Endothelial cell of umbilical vein (primary cell): ENCODE data around the gene CMTM2. TPM values are rescaled to one million over a fixed set of nuclear protein-coding genes. Genes with fewer than 3 reads are reported as not detected.

ENCODE experiments used
- BruUV-seq: library from RNA; stranded (reverse); fragments of 400-500 nt; replicated peaks from 2 replicates; lab custom pipeline; 2021; lab: Mats Ljungman, UMichigan
- CTCF ChIA-PET: fragments of 300-600, 350-600 bp; sonication (Branson Sonifier 250); formaldehyde crosslinking; loops from one replicate; lab custom pipeline; 2021; ENCODE audit warnings: antibody characterized with exemption, inconsistent platforms; lab: Charles Lee
- POLR2A ChIA-PET: fragments of 300-600, 350-600 bp; sonication (Branson Sonifier 250); formaldehyde crosslinking; loops from one replicate; lab custom pipeline; 2021; ENCODE audit warnings: antibody characterized with exemption, inconsistent platforms; lab: Charles Lee
- DNase-seq: peaks from one replicate; pipeline ENCODE4 v3.0.0-alpha.2; 2011; ENCODE audit warnings: low read depth, low spot score
- FAIRE-seq: peaks from 2 replicates; lab custom pipeline; 2011; peaks lifted over from hg19 to GRCh38; lab: Jason Lieb, UNC
- H2AFZ ChIP-seq: 2 replicates; pipeline ENCODE4 v1.6.0; 2012; ENCODE audit warnings: low read depth, low read length, control low read depth, inconsistent platforms
- H3K27ac ChIP-seq: 2 replicates; pipeline ENCODE4 v1.5.1; 2011; ENCODE audit warnings: low read depth, mild to moderate bottlenecking, control low read depth, low read length, moderate library complexity; ENCODE audit not compliant: insufficient read depth
- H3K27me3 ChIP-seq, 2 experiments: 2 replicates each; pipeline versions ENCODE4 v1.6.0 to v1.6.1; 2011; ENCODE audit warnings: low read length in 2 of 2, mixed read lengths in 1 of 2; ENCODE audit not compliant: control insufficient read depth in 2 of 2, insufficient read depth in 2 of 2
- H3K36me3 ChIP-seq, 2 experiments: 2 replicates in 1 of 2; 3 replicates in 1 of 2; pipeline ENCODE4 v1.5.1; 2011; ENCODE audit warnings: low read length in 2 of 2, mild to moderate bottlenecking in 1 of 2, moderate library complexity in 1 of 2; ENCODE audit not compliant: control insufficient read depth in 2 of 2, insufficient read depth in 2 of 2; ENCODE audit errors: extremely low read depth in 1 of 2
- H3K4me1 ChIP-seq: 3 replicates; pipeline ENCODE4 v1.5.1; 2011; ENCODE audit warnings: mild to moderate bottlenecking, low read length; ENCODE audit not compliant: control insufficient read depth, insufficient read depth; ENCODE audit errors: extremely low read depth
- H3K4me2 ChIP-seq: 2 replicates; pipeline ENCODE4 v1.6.1; 2011; ENCODE audit warnings: low read length, control low read depth, mixed read lengths; ENCODE audit not compliant: insufficient read depth
- H3K4me3 ChIP-seq, 3 experiments: fragments of 200-600 bp in 1 of 3; sonication (generic), shearing (Covaris generic) in 1 of 3; replicated peaks in 1 of 3; 2 replicates each; pipeline ENCODE4 v1.5.1; 2011 to 2016; ENCODE audit warnings: control low read depth in 3 of 3, low read length in 3 of 3, mild to moderate bottlenecking in 2 of 3, inconsistent platforms in 1 of 3, low read depth in 1 of 3, moderate library complexity in 1 of 3; ENCODE audit not compliant: insufficient read depth in 1 of 3
- H3K79me2 ChIP-seq: 2 replicates; pipeline ENCODE4 v1.6.0; 2012; ENCODE audit warnings: low read length, inconsistent platforms; ENCODE audit not compliant: control insufficient read depth, insufficient read depth
- H3K9ac ChIP-seq: replicated peaks from 2 replicates; pipeline ENCODE3; 2011; ENCODE audit warnings: low read length, control low read depth; ENCODE audit not compliant: insufficient read depth; ENCODE audit errors: extremely low read depth
- H3K9me1 ChIP-seq: replicated peaks from 3 replicates; pipeline ENCODE4 v1.6.0; 2011; ENCODE audit warnings: mild to moderate bottlenecking, low read length; ENCODE audit not compliant: control insufficient read depth, insufficient read depth; ENCODE audit errors: extremely low read depth
- H3K9me3 ChIP-seq: replicated peaks from 2 replicates; pipeline ENCODE4 v1.5.1; 2012; ENCODE audit warnings: low read length, inconsistent platforms; ENCODE audit not compliant: control insufficient read depth, insufficient read depth
- H4K20me1 ChIP-seq: replicated peaks from 2 replicates; pipeline ENCODE3; 2011; ENCODE audit warnings: mild to moderate bottlenecking, low read length; ENCODE audit not compliant: control insufficient read depth, insufficient read depth; ENCODE audit errors: extremely low read depth
- EZH2 ChIP-seq: IDR thresholded peaks from 2 replicates; pipeline ENCODE4 v1.6.1; 2012; ENCODE audit warnings: borderline replicate concordance, low read depth, mild to moderate bottlenecking, moderate library complexity, low read length, inconsistent platforms; ENCODE audit not compliant: severe bottlenecking
- FOS ChIP-seq: IDR thresholded peaks from 2 replicates; pipeline ENCODE4 v1.6.1; 2011; ENCODE audit warnings: mild to moderate bottlenecking, low read length, moderate library complexity, borderline replicate concordance; ENCODE audit not compliant: insufficient read depth
- GATA2 ChIP-seq: IDR thresholded peaks from 2 replicates; pipeline ENCODE4 v1.7.0; 2011; ENCODE audit warnings: low read depth, mild to moderate bottlenecking, moderate library complexity, mixed read lengths, low read length; ENCODE audit not compliant: insufficient read length, insufficient read depth
- JUN ChIP-seq: IDR thresholded peaks from 2 replicates; pipeline ENCODE4 v1.6.1; 2011; ENCODE audit warnings: borderline replicate concordance, low read depth; ENCODE audit not compliant: insufficient read length, insufficient read depth
- MYC ChIP-seq: IDR thresholded peaks from one replicate; pipeline ENCODE4 v1.6.1; 2011; ENCODE audit warnings: mild to moderate bottlenecking, low read depth, low read length
- POLR2A ChIP-seq: IDR thresholded peaks from 2 replicates; pipeline ENCODE4 v1.6.1; 2012; ENCODE audit warnings: low read depth, mild to moderate bottlenecking, control low read depth, low read length
- POLR2AphosphoS5 ChIP-seq: IDR thresholded peaks from 2 replicates; pipeline ENCODE4 v1.6.1; 2012; ENCODE audit warnings: low read depth, mild to moderate bottlenecking, control low read depth, low read length, moderate library complexity; ENCODE audit not compliant: insufficient read depth
- dilution Hi-C: fragments of 300-500 bp; cut with MboI; formaldehyde crosslinking; loops from one replicate; pipeline ENCODE4 v1.15.0; 2019; ENCODE audit warnings: low sequenced_read_pairs; ENCODE audit not compliant: extremely low pct_ligation_motif_present
- intact Hi-C: fragments of 100-400 bp; cut with micrococcal nuclease; formaldehyde crosslinking; loops from one replicate; pipeline ENCODE4 v1.10.0; 2022
- polyA plus RNA-seq, 4 experiments: library from polyadenylated mRNA; depleted of rRNA in 3 of 4; stranded (reverse) in 3 of 4; unstranded in 1 of 4; fragments of >200 nt; gene quantifications; 2 replicates each; pipeline versions ENCODE4 v1.2.1 to v1.2.3, GENCODE V29; 2011 to 2012; ENCODE audit warnings: missing spikeins in 1 of 4
- total RNA-seq: library from RNA; stranded (reverse); gene quantifications from 2 replicates; pipeline ENCODE4 v1.2.3, GENCODE V29; 2021
- TF ChIP-seq, protein P1 (sequence below): IDR thresholded peaks from 2 replicates; pipeline ENCODE4 v1.6.1; 2011; ENCODE audit not compliant: insufficient read depth, insufficient read length
- TF ChIP-seq, protein P2 (sequence below), 2 donors: IDR thresholded peaks; 1 replicate in 1 of 2; 2 replicates in 1 of 2; pipeline ENCODE4 v1.5.1; 2011; ENCODE audit warnings: low read length in 2 of 2, mild to moderate bottlenecking in 2 of 2, moderate library complexity in 2 of 2, control low read depth in 1 of 2, inconsistent platforms in 1 of 2, low read depth in 1 of 2; ENCODE audit not compliant: insufficient read depth in 1 of 2; ENCODE audit errors: extremely low read depth in 1 of 2

CMTM2 gene
- total and polyA plus RNA-seq, 2 donors (not counting 3 experiments of a cell fraction or from before 2014, with no cell fraction given) = not detected

DNA sequence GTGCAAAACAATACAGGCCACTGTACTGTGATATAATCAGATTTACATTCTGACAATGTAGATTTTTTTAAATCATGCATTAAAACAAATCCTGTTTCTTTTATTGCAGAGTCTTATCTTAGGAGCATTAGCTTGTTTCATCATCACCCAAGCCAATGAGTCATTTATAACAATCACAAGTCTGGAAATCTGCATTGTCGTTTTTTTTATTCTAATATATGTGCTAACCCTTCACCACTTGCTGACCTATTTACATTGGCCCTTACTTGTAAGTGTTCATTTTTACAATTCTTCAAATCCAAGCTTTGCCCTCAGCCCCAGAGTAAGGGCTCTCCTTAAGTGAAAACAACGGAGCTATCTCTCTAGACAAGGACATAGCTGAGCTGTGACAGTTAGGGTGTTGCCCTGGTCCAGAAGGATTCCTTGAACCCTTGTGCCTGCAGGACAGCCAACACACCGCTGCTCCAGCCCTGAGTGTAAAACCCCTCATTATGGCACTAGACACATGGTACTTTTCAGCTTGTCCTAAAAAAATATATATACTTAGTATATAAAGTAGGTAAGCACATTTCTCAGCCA lies 9.3 kb upstream of the CMTM2 start:
- no peaks in the 10 kb centered on the region for H3K9me1 ChIP-seq
- no TSS peak for BruUV-seq
- H2AFZ ChIP-seq = no peak overlapping the region
- no peak overlapping the region for H3K4me3 ChIP-seq
- peak; percentile 44 for FAIRE-seq
- peak; percentile 76 for DNase-seq
- peak overlapping the region; percentile 79 for H3K27ac ChIP-seq
- no peaks in the 10 kb centered on the region for H3K27me3 ChIP-seq
- H3K4me1 ChIP-seq = peaks cover 34% of the 10 kb centered on the region
- peak overlapping the region; percentile 29 for H3K9ac ChIP-seq
- TF ChIP-seq, protein P1, sequence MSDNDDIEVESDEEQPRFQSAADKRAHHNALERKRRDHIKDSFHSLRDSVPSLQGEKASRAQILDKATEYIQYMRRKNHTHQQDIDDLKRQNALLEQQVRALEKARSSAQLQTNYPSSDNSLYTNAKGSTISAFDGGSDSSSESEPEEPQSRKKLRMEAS = no peak
- TF ChIP-seq GATA2 (peak; percentile 49), EZH2 (no peak), MYC (no peak), POLR2A (no peak), JUN (peak; percentile 73), FOS (peak; percentile 77), POLR2AphosphoS5 (peak; percentile 21)
- TF ChIP-seq, protein P2, sequence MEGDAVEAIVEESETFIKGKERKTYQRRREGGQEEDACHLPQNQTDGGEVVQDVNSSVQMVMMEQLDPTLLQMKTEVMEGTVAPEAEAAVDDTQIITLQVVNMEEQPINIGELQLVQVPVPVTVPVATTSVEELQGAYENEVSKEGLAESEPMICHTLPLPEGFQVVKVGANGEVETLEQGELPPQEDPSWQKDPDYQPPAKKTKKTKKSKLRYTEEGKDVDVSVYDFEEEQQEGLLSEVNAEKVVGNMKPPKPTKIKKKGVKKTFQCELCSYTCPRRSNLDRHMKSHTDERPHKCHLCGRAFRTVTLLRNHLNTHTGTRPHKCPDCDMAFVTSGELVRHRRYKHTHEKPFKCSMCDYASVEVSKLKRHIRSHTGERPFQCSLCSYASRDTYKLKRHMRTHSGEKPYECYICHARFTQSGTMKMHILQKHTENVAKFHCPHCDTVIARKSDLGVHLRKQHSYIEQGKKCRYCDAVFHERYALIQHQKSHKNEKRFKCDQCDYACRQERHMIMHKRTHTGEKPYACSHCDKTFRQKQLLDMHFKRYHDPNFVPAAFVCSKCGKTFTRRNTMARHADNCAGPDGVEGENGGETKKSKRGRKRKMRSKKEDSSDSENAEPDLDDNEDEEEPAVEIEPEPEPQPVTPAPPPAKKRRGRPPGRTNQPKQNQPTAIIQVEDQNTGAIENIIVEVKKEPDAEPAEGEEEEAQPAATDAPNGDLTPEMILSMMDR (IDR thresholded peaks at IDR 0.05; ENCODE audit: extremely low read depth in 1 of 2, insufficient read depth in 1 of 2, low read depth in 1 of 2, low read length in 2 of 2) = no peak
- peaks cover 0 to 8% of the 10 kb centered on the region in 2 experiments for H3K36me3 ChIP-seq
- CTCF ChIA-PET = interaction anchor here (0.9 to 2.2 kb wide), 15 partner anchors 9 to 298 kb away, joined by 3 to 16 read pairs (median 4); partner anchors contain the start of genes CKLF, CMTM2 and CMTM3
- no peaks in the 10 kb centered on the region for H4K20me1 ChIP-seq
- intact Hi-C loops = loop anchor here (5.0 kb wide), 1 partner anchor 53 kb away; no protein-coding TSS in a partner anchor
- H3K4me2 ChIP-seq = peak overlapping the region; percentile 81
- POLR2A ChIA-PET = no interaction called here
- no peaks in the 10 kb centered on the region for H3K9me3 ChIP-seq
- peaks cover 7% of the 10 kb centered on the region for H3K79me2 ChIP-seq
- dilution Hi-C loops = no loop called here
